D721Med (cell line): ENCODE data around the gene BEAN1.

Source experiments
- DNase-seq: peaks from one replicate; pipeline ENCODE4 v3.0.0; 2011; ENCODE audit warnings: low spot score; ENCODE audit not compliant: insufficient read length
- FAIRE-seq: peaks from 2 replicates; lab custom pipeline; 2011; peaks lifted over from hg19 to GRCh38; lab: Jason Lieb, UNC
- CTCF ChIP-seq: IDR thresholded peaks from 2 replicates; pipeline ENCODE4 v1.5.1; 2012; ENCODE audit warnings: mild to moderate bottlenecking, control low read depth; ENCODE audit not compliant: insufficient read depth; ENCODE audit errors: missing control alignments

BEAN1 gene

GRCh38 chr16:66388350-66389139 lies 38.5 kb upstream of the BEAN1 start:
- FAIRE-seq (no peak), DNase-seq (no peak)
- no peak for TF ChIP-seq CTCF

DNA sequence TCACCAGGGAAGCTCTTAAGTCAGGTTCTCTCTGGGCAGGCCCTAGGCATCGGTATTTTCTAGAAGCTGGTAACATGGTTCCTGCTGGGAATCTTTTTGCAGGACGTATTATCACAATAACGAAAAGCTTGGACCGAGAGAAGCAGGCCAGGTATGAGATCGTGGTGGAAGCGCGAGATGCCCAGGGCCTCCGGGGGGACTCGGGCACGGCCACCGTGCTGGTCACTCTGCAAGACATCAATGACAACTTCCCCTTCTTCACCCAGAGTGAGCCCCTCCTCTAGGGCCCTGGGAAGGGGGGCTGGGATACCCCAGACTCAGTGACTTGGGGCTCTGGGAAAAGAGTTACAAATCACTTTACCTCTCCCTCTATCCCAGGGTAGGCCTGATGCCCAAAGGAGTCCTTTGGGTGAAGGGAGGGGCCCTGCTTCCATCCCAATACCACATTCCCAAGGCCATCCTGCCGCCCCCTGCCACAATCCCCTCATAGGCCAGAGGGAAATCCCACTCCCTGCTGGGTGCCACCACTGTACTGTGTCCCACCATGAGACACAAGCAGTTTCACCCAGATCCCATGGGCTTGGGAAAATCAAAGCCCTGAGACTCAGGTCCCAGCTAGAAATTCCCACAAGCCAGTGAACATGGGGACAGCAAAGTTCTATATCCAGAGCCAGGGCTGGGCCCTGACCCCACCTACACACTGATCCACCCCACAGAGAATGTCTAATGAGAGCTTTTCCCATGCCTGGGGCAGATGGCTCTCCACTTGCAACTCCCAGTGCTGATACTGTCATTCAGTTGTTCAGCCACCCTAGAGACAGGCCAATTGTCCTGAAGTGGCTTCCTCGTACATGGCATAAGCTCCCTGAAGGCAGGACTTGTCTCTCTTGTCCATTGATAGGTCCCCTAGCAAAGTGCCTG lies 37.6 kb upstream of the BEAN1 start:
- no peak for DNase-seq
- FAIRE-seq: no peak
- no peak for TF ChIP-seq CTCF

- no peak for TF ChIP-seq CTCF
- FAIRE-seq: no peak
- DNase-seq: no peak
These were observed 36.6 kb upstream of the BEAN1 start for GRCh38 chr16:66390346-66391108.

- FAIRE-seq: no peak
These were observed 35.1 kb upstream of the BEAN1 start for GRCh38 chr16:66391726-66392670.

DNA sequence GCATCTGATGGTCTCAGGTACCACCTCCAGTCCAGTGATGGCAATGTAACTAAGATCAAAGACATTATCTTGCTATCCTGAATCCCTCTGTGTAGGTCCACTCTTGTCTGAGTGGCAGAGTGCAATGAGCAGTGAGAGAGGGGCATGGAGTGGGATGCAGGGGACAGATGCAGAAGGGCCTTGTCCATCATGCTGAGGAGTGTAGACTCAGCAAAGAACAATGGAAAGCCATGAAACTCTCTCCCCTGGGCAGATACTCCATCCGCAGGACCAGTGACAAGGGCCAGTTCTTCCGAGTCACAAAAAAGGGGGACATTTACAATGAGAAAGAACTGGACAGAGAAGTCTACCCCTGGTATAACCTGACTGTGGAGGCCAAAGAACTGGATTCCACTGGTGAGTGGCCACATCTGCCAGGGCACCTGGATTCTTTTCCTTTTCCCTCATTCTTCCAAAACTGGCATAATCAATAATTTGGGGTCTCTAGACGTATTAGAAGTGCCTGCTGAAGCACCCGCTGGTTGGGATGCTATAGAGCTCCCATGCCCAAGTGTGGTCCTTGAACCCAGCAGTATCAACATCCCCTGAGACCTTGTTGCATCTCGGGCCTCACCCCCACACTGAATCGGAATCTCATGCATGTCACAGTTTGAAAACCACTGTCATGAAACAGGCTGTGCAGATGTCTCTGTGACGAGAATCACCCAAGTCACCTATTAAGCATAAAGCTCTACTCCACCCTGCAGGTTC lies 31.1 kb upstream of the BEAN1 start:
- FAIRE-seq: no peak
- DNase-seq: no peak
- no peak for TF ChIP-seq CTCF

More at GRCh38 chr16:66391726-66392670, 35.1 kb upstream of the BEAN1 start:
- no peak for DNase-seq
- no peak for TF ChIP-seq CTCF
